ENCODE measurements around the gene NADK2.

- no peak for TF ChIP-seq CTCF (IDR thresholded peaks at IDR 0.05)
- no peak for TF ChIP-seq EZH2phosphoT487 (IDR thresholded peaks at IDR 0.05)
Observed at GRCh38 chr5:36156619-36157018, 85.1 kb downstream of the NADK2 start.

Data from neural progenitor cell (in vitro differentiated cells).